EL (cell line): ENCODE data around the gene CFAP65.

Experiments
- DNase-seq: peaks from one replicate; pipeline ENCODE4 v3.0.0-alpha.2; 2016

Gene CFAP65

GRCh38 chr2:219030177-219030940 lies 11.0 kb downstream of the CFAP65 start:
- no peak for DNase-seq

GRCh38 chr2:219029829-219030165 lies 11.5 kb downstream of the CFAP65 start:
- DNase-seq: peak; percentile 70

GRCh38 chr2:219028996-219029828 lies 12.1 kb downstream of the CFAP65 start:
- no peak for DNase-seq

- DNase-seq: no peak
Observed at GRCh38 chr2:219028141-219028540, 13.2 kb downstream of the CFAP65 start.

- no peak for DNase-seq
Observed at GRCh38 chr2:219027511-219028055, 13.7 kb downstream of the CFAP65 start.

- no peak for DNase-seq
Observed at GRCh38 chr2:219026946-219027345, 14.4 kb downstream of the CFAP65 start.

- no peak for DNase-seq
Observed at GRCh38 chr2:219025637-219026585, 15.4 kb downstream of the CFAP65 start.

GRCh38 chr2:219024059-219024458 lies 17.3 kb downstream of the CFAP65 start:
- no peak for DNase-seq

- no peak for DNase-seq
Observed at GRCh38 chr2:219023045-219023605, 18.2 kb downstream of the CFAP65 start.

- DNase-seq: no peak
Observed at GRCh38 chr2:219022616-219023015, 18.7 kb downstream of the CFAP65 start.

- DNase-seq: no peak
Observed at GRCh38 chr2:219022041-219022440, 19.3 kb downstream of the CFAP65 start.

GRCh38 chr2:219021591-219021990 lies 19.7 kb downstream of the CFAP65 start:
- no peak for DNase-seq

GRCh38 chr2:219020604-219021365 lies 20.5 kb downstream of the CFAP65 start:
- peak; percentile 16 for DNase-seq

GRCh38 chr2:219019436-219019835 lies 21.9 kb downstream of the CFAP65 start:
- DNase-seq: no peak

- no peak for DNase-seq
Observed at GRCh38 chr2:219018726-219019125, 22.6 kb downstream of the CFAP65 start.

GRCh38 chr2:219018286-219018685 lies 23.0 kb downstream of the CFAP65 start:
- no peak for DNase-seq

GRCh38 chr2:219017201-219017931 lies 23.9 kb downstream of the CFAP65 start:
- no peak for DNase-seq

- DNase-seq: no peak
Observed at GRCh38 chr2:219016721-219017120, 24.6 kb downstream of the CFAP65 start.

GRCh38 chr2:219010873-219011272 lies 30.4 kb downstream of the CFAP65 start:
- no peak for DNase-seq

- no peak for DNase-seq
Observed at GRCh38 chr2:219010162-219010756, 31.1 kb downstream of the CFAP65 start.

GRCh38 chr2:219009294-219009693 lies 32.0 kb downstream of the CFAP65 start:
- DNase-seq: no peak
